KOPT-K1 (cell line): ENCODE results near the gene HSPA12B.

ENCODE experiments used
- H3K27ac ChIP-seq: fragments of 200-600 bp; sonication (generic); 2 replicates; pipeline ENCODE4 v1.5.1; 2016; ENCODE audit warnings: antibody characterized with exemption, mild to moderate bottlenecking, low read depth, low read length; ENCODE audit not compliant: poor library complexity, severe bottlenecking
- H3K36me3 ChIP-seq: fragments of 200-600 bp; sonication (generic); 2 replicates; pipeline ENCODE4 v1.5.1; 2017; ENCODE audit warnings: antibody characterized with exemption, mild to moderate bottlenecking, low read length, moderate library complexity; ENCODE audit not compliant: insufficient read depth
- H3K9me3 ChIP-seq: fragments of 200-600 bp; sonication (generic); 2 replicates; pipeline ENCODE4 v1.5.1; 2017; ENCODE audit warnings: antibody characterized with exemption, low read length, mild to moderate bottlenecking; ENCODE audit not compliant: insufficient read depth, poor library complexity, severe bottlenecking

Gene HSPA12B

DNA sequence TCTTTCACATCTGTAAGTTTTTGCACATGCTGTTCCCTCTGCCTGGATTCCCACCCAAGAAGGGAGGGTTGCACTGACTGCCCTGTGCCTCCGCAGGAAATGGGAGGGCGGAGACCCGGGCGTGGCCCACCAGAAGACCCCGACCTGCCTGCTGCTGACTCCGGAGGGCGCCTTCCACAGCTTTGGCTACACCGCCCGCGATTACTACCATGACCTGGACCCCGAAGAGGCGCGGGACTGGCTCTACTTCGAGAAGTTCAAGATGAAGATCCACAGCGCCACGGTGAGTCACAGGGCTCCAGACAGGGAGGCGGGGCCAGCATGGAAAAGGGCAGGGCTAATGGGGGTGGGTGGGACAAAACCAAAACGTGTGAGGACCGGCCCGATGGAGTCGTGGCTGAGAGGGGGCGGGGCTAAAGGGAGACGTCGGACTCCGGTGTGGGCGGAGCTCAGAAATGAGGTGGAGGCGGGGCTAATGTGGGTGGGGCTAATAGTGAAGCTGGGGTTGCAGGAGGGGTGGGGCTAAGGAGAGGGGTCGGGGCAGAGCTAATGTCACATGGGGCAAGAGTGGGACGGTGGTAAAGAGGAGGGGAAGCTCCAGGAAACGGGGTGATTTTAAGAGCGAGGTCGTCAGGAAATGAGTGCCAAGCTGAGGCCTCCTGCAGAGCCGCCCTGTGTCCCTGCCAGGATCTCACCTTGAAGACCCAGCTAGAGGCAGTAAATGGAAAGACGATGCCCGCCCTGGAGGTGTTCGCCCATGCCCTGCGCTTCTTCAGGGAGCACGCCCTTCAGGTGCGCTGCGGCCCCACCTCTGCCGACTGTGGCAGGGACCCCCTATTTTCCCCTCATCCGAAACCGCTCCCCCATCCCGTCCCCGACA, 12.6 kb downstream of the HSPA12B start:
- Histone ChIP-seq H3K36me3 (no peaks in the 10 kb centered on the region), H3K9me3 (no peaks in the 10 kb centered on the region), H3K27ac (peak overlapping the region; percentile 9)

DNA sequence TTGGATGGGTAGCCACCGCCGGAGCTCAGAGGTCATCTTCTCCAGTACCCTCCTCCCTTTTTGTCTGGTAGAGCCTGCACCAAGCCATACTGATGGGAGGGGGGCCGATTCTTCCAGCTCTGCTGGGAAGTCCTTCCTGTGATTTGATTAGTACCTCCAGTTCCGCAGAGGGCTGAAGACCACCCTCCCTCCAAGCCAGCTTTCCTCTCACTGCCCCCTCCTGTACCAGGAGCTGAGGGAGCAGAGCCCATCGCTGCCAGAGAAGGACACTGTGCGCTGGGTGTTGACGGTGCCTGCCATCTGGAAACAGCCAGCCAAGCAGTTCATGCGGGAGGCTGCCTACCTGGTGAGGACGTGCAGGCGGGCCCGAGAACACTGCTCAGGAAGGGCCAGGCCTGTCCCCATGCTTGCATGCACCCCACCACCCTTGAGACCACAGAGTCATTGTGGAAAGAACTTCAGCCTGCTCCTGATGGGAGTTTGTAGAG, 13.2 kb downstream of the HSPA12B start:
- Histone ChIP-seq H3K9me3 (no peaks in the 10 kb centered on the region), H3K27ac (peak overlapping the region; percentile 9), H3K36me3 (peaks cover 1% of the 10 kb centered on the region; the same call in 1 of the 2 replicates)

DNA sequence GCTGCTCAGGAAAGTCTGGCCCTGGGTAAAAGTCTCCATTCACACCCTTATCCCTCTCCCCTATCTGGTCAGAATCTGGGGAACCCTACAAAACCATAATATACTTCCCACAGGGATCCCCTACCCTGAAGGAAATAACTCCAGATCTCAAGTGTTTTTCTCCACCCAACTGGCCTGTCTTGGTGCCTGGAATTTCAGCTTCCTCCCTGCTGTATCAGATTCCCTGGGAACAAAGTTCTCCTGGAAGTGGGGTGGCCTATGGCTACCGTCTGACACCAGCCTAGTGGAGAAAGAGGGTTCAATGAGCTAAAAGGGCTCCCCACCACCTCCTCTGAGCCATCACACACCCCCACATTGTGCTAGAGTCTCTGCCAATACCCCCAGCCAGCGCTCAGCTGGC, 15.0 kb downstream of the HSPA12B start:
- Histone ChIP-seq H3K36me3 (peaks cover 6% of the 10 kb centered on the region; the same call in 1 of the 2 replicates), H3K27ac (no peak overlapping the region), H3K9me3 (no peaks in the 10 kb centered on the region)

GRCh38 chr20:3748073-3748472, 15.6 kb downstream of the HSPA12B start:
- peaks cover 6% of the 10 kb centered on the region; the same call in 1 of the 2 replicates for H3K36me3 ChIP-seq
- H3K27ac ChIP-seq, result no peak overlapping the region
- H3K9me3 ChIP-seq, result no peaks in the 10 kb centered on the region

DNA sequence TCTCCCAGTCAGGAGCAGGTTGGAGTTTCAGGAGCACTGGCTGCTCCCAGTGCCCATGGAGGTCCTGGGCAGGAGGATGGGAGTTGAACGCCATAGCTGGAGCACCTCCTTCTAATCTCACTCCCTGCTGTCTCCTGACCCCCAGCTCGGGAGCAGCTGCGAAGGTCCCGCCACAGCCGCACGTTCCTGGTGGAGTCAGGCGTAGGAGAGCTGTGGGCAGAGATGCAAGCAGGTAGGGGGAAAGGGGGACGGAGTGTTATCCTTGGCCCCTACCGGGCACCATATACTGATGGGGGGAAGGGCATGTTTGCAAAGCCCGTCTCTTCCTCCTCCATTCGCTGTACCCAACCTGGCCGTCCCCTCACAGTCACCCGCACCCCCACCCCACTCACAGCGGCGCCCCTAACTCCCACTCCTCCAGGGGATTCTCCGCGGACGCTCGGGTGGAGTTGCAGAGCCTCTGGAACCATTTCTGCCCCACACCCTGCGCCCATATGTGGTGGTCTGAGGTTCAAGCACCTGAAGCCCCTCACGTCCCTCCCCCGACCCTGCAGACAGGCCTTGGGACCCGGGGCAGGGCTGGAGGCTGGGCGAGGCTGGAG, 16.7 kb downstream of the HSPA12B start:
- H3K9me3 ChIP-seq, result no peaks in the 10 kb centered on the region
- H3K36me3 ChIP-seq, result peaks cover 6% of the 10 kb centered on the region; the same call in 1 of the 2 replicates
- no peak overlapping the region for H3K27ac ChIP-seq

GRCh38 chr20:3749689-3750531, 17.4 kb downstream of the HSPA12B start:
- Histone ChIP-seq H3K9me3 (no peaks in the 10 kb centered on the region), H3K27ac (no peak overlapping the region), H3K36me3 (peaks cover 12% of the 10 kb centered on the region; the same call in 1 of the 2 replicates)

GRCh38 chr20:3751305-3751674, 18.8 kb downstream of the HSPA12B start:
- no peak overlapping the region for H3K27ac ChIP-seq
- H3K36me3 ChIP-seq, result peaks cover 26% of the 10 kb centered on the region; the same call in 1 of the 2 replicates

GRCh38 chr20:3751675-3752385, 19.3 kb downstream of the HSPA12B start:
- Histone ChIP-seq H3K36me3 (peaks cover 28% of the 10 kb centered on the region; the same call in 1 of the 2 replicates), H3K9me3 (no peaks in the 10 kb centered on the region), H3K27ac (no peak overlapping the region)

More at GRCh38 chr20:3751305-3751674, 18.8 kb downstream of the HSPA12B start:
- H3K9me3 ChIP-seq, result no peaks in the 10 kb centered on the region

GRCh38 chr20:3752386-3752759, 19.9 kb downstream of the HSPA12B start:
- H3K36me3 ChIP-seq, result peaks cover 32% of the 10 kb centered on the region; the same call in 1 of the 2 replicates
- H3K27ac ChIP-seq, result no peak overlapping the region
- no peaks in the 10 kb centered on the region for H3K9me3 ChIP-seq

DNA sequence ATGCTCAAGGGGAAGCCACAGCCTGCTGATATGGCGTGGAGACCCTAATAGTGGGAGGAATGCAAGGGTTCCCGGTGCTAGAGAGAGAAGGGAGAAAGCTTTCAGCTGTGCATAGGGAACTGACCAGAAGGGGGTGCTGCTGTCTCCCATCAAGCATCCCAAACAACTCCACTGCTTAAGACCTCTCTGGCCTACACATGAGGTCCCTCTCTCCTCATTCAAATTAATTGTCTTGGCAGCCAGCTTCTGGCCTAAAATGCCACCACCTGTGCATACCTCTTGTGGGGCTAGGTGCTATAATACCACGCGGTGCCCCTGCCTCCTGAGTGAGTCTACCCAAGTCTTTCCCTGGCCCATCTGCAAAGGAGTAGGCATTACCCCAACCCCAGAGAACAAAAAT, 20.6 kb downstream of the HSPA12B start:
- Histone ChIP-seq H3K27ac (no peak overlapping the region), H3K9me3 (no peaks in the 10 kb centered on the region), H3K36me3 (peaks cover 39% of the 10 kb centered on the region; the same call in 1 of the 2 replicates)

- H3K36me3 ChIP-seq, result peaks cover 45% of the 10 kb centered on the region; the same call in 1 of the 2 replicates
- H3K27ac ChIP-seq, result no peak overlapping the region
These were observed 21.2 kb downstream of the HSPA12B start for GRCh38 chr20:3753501-3754275.

DNA sequence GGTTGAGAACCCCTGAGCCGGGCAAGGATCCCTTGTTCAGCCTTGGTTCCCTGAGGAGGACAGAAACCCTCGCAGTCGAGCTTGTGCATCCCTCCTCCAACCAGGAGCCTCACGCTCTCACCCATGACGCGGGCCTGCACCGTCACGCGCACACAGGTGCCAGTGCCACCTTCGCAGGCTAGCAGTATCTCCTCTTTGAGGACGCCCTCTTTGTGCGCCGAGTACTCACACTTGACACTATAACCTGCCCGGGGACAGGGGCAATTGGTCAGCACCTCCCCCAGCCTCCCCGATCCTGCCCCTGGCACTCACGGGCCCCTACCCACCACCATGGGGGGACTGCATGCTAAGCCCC, 21.8 kb downstream of the HSPA12B start:
- no peaks in the 10 kb centered on the region for H3K9me3 ChIP-seq
- H3K36me3 ChIP-seq, result peaks cover 47% of the 10 kb centered on the region; the same call in 1 of the 2 replicates
- no peak overlapping the region for H3K27ac ChIP-seq

More at GRCh38 chr20:3753501-3754275, 21.2 kb downstream of the HSPA12B start:
- H3K9me3 ChIP-seq, result no peaks in the 10 kb centered on the region

DNA sequence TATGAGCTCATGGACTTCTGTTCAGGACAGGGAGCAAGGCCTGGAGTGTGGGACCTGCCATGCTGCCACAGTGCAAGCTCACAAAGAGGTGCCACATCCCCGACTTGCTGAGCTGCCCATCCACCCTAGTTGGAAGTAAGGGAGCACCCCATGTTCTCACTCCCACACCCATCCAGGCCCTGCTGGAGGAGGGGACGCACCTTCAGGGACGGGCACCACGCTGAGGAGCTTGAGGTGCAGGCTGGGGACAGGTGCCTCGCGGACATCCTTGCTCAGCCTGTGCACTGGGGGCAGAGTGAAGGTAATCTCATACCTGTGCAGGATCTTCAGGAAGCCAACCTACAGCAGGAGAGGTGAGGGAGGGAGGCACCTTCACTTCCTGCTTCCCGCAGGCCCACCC, 22.8 kb downstream of the HSPA12B start:
- Histone ChIP-seq H3K27ac (no peak overlapping the region), H3K9me3 (no peaks in the 10 kb centered on the region), H3K36me3 (peaks cover 55% of the 10 kb centered on the region; the same call in 1 of the 2 replicates)
